HUES6 (cell line): ENCODE data around the gene USP3.

ENCODE experiments used
- H3K27ac ChIP-seq: 2 replicates; pipeline ENCODE4 v1.7.0; 2013; ENCODE audit warnings: low read depth, mild to moderate bottlenecking, low read length, inconsistent platforms
- H3K27me3 ChIP-seq: 2 replicates; pipeline ENCODE4 v1.6.1; 2013; ENCODE audit warnings: low read length; ENCODE audit not compliant: control insufficient read depth, insufficient read depth
- H3K36me3 ChIP-seq: 2 replicates; pipeline ENCODE4 v1.6.1; 2013; ENCODE audit warnings: low read length; ENCODE audit not compliant: control insufficient read depth, insufficient read depth
- H3K4me1 ChIP-seq: 2 replicates; pipeline ENCODE4 v1.6.1; 2013; ENCODE audit warnings: low read length; ENCODE audit not compliant: control insufficient read depth, insufficient read depth
- H3K4me3 ChIP-seq: 2 replicates; pipeline ENCODE4 v1.5.1; 2013; ENCODE audit warnings: low read depth, low read length
- H3K9ac ChIP-seq: one replicate; pipeline ENCODE4 v1.6.1; 2013; ENCODE audit warnings: mild to moderate bottlenecking, low read length
- H3K9me3 ChIP-seq: 2 replicates; pipeline ENCODE4 v1.6.1; 2013; ENCODE audit warnings: low read depth, low read length; ENCODE audit not compliant: control insufficient read depth, insufficient read depth

The USP3 gene

GRCh38 chr15:63507878-63508818 lies 3.8 kb downstream of the USP3 start:
- no peak overlapping the region for H3K9ac ChIP-seq
- H3K4me1 ChIP-seq: peaks cover 22% of the 10 kb centered on the region; the same call in 1 of the 2 replicates
- peaks cover 56% of the 10 kb centered on the region for H3K27me3 ChIP-seq
- no peaks in the 10 kb centered on the region for H3K9me3 ChIP-seq
- H3K4me3 ChIP-seq: no peak overlapping the region
- no peaks in the 10 kb centered on the region for H3K36me3 ChIP-seq
- no peak overlapping the region for H3K27ac ChIP-seq

DNA sequence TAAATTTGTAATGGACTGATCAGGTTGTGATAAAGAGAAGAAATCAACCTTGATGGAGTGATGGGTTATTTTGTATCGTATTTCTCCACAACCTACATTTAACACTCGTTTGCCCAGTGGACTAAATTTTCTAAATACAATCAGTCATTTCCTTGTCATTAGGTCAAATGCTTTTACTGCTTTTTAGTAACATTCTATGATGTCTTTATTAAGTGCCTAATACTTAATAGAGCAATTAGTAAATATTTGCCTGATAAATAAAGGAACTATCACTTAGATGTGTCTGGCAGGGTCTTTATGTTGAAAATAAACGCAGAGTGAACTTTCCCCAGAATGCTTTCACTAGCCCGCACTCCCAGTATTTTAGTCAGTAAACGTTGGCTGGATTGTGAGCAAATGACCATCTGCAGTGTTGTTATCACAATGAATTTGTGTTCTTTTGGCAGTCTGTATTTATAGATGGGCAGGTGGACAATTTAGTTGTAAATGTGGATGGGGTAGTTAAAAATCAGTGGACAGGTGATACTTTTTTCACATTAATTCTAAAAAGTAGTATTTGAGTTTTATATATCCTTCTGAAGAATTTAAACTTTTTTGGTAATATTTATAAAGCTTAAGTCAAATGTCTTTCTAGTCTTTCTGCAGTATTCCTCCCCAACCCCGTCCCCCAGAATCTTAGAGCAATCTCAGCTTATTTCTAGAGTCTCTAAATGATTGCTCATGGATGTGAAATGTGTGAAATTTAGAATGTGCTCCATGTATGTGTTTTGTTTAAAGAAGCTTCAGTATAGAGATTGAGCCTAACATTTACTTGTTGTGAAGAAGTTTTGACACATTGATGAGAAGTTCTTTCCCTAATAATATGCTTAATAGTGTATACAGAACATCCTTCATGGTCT lies 4.9 kb downstream of the USP3 start:
- Histone ChIP-seq H3K27ac (no peak overlapping the region), H3K4me1 (peaks cover 15% of the 10 kb centered on the region; the same call in 1 of the 2 replicates), H3K4me3 (no peak overlapping the region), H3K36me3 (no peaks in the 10 kb centered on the region), H3K9ac (no peak overlapping the region), H3K9me3 (no peaks in the 10 kb centered on the region), H3K27me3 (peaks cover 48% of the 10 kb centered on the region)

- no peak overlapping the region for H3K9ac ChIP-seq
- no peaks in the 10 kb centered on the region for H3K36me3 ChIP-seq
- no peaks in the 10 kb centered on the region for H3K9me3 ChIP-seq
- H3K4me3 ChIP-seq: no peak overlapping the region
- no peak overlapping the region for H3K27ac ChIP-seq
- H3K4me1 ChIP-seq: peaks cover 23% of the 10 kb centered on the region
- H3K27me3 ChIP-seq: peaks cover 46% of the 10 kb centered on the region
These were observed 5.9 kb downstream of the USP3 start for GRCh38 chr15:63509955-63510940.

DNA sequence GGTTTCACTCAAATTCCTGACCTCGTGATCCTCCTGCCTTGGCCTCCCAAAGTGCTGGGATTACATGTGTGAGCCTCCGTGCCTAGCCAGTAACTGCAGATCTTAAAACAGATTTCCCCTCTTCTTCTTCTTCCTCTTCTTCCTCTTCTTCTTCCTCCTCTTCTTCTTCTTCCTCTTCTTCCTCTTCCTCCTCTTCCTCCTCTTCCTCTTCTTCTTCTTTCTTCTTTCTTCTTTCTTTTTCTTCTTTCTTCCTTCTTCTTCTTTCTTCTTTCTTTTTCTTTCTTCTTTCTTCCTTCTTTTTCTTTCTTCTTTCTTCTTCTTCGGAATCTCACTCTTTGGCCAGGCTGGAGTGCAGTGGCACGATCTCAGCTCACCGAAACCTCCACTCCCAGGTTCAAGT lies 7.8 kb downstream of the USP3 start:
- H3K27ac ChIP-seq: no peak overlapping the region
- no peaks in the 10 kb centered on the region for H3K9me3 ChIP-seq
- no peak overlapping the region for H3K9ac ChIP-seq
- no peak overlapping the region for H3K4me3 ChIP-seq
- H3K36me3 ChIP-seq: no peaks in the 10 kb centered on the region
- peaks cover 27% of the 10 kb centered on the region for H3K27me3 ChIP-seq
- peaks cover 32% of the 10 kb centered on the region for H3K4me1 ChIP-seq

- H3K27ac ChIP-seq: no peak overlapping the region
- H3K27me3 ChIP-seq: peaks cover 16% of the 10 kb centered on the region; the same call in 1 of the 2 replicates
- H3K36me3 ChIP-seq: no peaks in the 10 kb centered on the region
- no peaks in the 10 kb centered on the region for H3K9me3 ChIP-seq
- no peak overlapping the region for H3K9ac ChIP-seq
- H3K4me3 ChIP-seq: no peak overlapping the region
- peaks cover 37% of the 10 kb centered on the region for H3K4me1 ChIP-seq
These were observed 8.9 kb downstream of the USP3 start for GRCh38 chr15:63513271-63513670.

- no peaks in the 10 kb centered on the region for H3K9me3 ChIP-seq
These were observed 9.3 kb downstream of the USP3 start for GRCh38 chr15:63513728-63514127.

DNA sequence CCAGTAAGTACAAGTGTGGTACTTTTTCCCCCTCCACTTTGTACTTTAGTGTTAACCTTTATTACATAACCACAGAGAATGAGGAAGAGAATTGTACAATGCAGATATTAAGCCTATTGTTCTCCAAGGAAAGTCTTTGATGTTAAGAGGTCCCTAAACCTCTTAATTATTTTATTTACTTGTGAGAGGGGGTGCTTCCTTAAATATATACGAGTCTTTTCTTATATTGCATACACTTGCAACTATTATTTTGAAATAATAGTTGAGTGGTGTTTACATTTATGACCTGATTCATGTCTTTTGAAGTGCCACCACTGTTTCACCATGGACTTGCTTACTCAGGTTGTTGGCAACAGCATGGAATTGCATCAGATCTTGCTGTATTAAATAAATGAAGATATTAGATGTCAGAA lies 10.1 kb downstream of the USP3 start:
- Histone ChIP-seq H3K4me3 (no peak overlapping the region), H3K4me1 (peaks cover 37% of the 10 kb centered on the region), H3K9me3 (no peaks in the 10 kb centered on the region), H3K27ac (no peak overlapping the region), H3K27me3 (peaks cover 4% of the 10 kb centered on the region; the same call in 1 of the 2 replicates), H3K9ac (no peak overlapping the region), H3K36me3 (no peaks in the 10 kb centered on the region)

More at GRCh38 chr15:63513728-63514127, 9.3 kb downstream of the USP3 start:
- Histone ChIP-seq H3K27me3 (peaks cover 11% of the 10 kb centered on the region; the same call in 1 of the 2 replicates), H3K9ac (no peak overlapping the region), H3K36me3 (no peaks in the 10 kb centered on the region), H3K27ac (no peak overlapping the region), H3K4me3 (no peak overlapping the region), H3K4me1 (peaks cover 37% of the 10 kb centered on the region)

GRCh38 chr15:63517202-63517601 lies 12.8 kb downstream of the USP3 start:
- Histone ChIP-seq H3K9me3 (no peaks in the 10 kb centered on the region), H3K36me3 (no peaks in the 10 kb centered on the region), H3K4me3 (no peak overlapping the region), H3K4me1 (peaks cover 22% of the 10 kb centered on the region), H3K27ac (no peak overlapping the region), H3K9ac (no peak overlapping the region), H3K27me3 (no peaks in the 10 kb centered on the region)

DNA sequence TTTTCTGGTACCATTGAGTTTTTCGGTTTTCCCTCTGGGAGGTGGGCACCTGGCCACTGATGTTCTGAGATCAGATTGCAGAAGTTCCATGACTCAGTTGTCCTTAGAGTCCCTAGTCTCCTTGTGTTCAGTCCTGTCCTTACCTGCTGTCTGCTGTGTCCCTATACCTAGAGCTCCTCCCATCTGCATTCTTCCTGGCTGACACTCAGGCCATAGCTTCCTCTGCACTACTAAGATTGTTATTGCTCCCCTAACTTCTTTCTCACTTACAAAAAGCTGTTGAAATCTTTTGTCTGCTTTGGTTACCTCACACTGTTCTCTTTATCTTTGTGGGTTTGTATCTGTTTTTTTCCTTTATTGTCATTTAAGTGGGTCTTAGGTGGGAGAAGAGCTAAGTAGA lies 13.2 kb downstream of the USP3 start:
- no peaks in the 10 kb centered on the region for H3K27me3 ChIP-seq
- H3K27ac ChIP-seq: no peak overlapping the region
- H3K4me1 ChIP-seq: peaks cover 22% of the 10 kb centered on the region
- H3K9ac ChIP-seq: no peak overlapping the region
- no peak overlapping the region for H3K4me3 ChIP-seq
- no peaks in the 10 kb centered on the region for H3K36me3 ChIP-seq
- H3K9me3 ChIP-seq: no peaks in the 10 kb centered on the region

GRCh38 chr15:63519041-63519440 lies 14.6 kb downstream of the USP3 start:
- no peak overlapping the region for H3K27ac ChIP-seq
- no peaks in the 10 kb centered on the region for H3K36me3 ChIP-seq
- peaks cover 23% of the 10 kb centered on the region for H3K4me1 ChIP-seq
- no peaks in the 10 kb centered on the region for H3K9me3 ChIP-seq
- H3K4me3 ChIP-seq: no peak overlapping the region
- H3K9ac ChIP-seq: no peak overlapping the region
- H3K27me3 ChIP-seq: no peaks in the 10 kb centered on the region
